MM.1S (cell line): ENCODE measurements around the gene HSPB7.

ENCODE experiments used
- DNase-seq: peaks from one replicate; pipeline ENCODE4 v3.0.0-alpha.2; 2015
- H2AFZ ChIP-seq: fragments of 300-600 bp; sonication (generic); 2 replicates; pipeline ENCODE4 v1.6.0; 2016; ENCODE audit warnings: antibody characterized with exemption, low read length
- H3F3A ChIP-seq: fragments of 300-600 bp; sonication (generic); 2 replicates; pipeline ENCODE4 v1.6.1; 2016; ENCODE audit warnings: mild to moderate bottlenecking, antibody characterized with exemption, low read length, moderate library complexity, mixed read lengths; ENCODE audit not compliant: insufficient read depth
- H3K27ac ChIP-seq: fragments of 300-600 bp; sonication (generic); 2 replicates; pipeline ENCODE4 v1.5.1; 2016; ENCODE audit warnings: mild to moderate bottlenecking, low read length
- H3K27me3 ChIP-seq: fragments of 300-600 bp; sonication (generic); replicated peaks from 2 replicates; pipeline ENCODE4 v1.6.0; 2016; ENCODE audit warnings: low read length; ENCODE audit not compliant: insufficient read depth
- H3K36me3 ChIP-seq: fragments of 300-600 bp; sonication (generic); replicated peaks from 2 replicates; pipeline ENCODE4 v1.6.1; 2016; ENCODE audit warnings: mild to moderate bottlenecking, low read length, mixed read lengths; ENCODE audit not compliant: insufficient read depth
- H3K4me1 ChIP-seq: fragments of 300-600 bp; sonication (generic); 2 replicates; pipeline ENCODE4 v1.6.1; 2016; ENCODE audit warnings: low read length, mixed read lengths
- H3K4me2 ChIP-seq: fragments of 300-600 bp; sonication (generic); 2 replicates; pipeline ENCODE4 v1.6.0; 2016; ENCODE audit warnings: low read depth, low read length
- H3K4me3 ChIP-seq: fragments of 300-600 bp; sonication (generic); 2 replicates; pipeline ENCODE4 v1.5.1; 2016; ENCODE audit warnings: low read length, mixed read lengths
- H3K79me2 ChIP-seq: fragments of 300-600 bp; sonication (generic); 2 replicates; pipeline ENCODE4 v1.6.1; 2016; ENCODE audit warnings: mixed run types, low read length, mixed read lengths
- H3K9ac ChIP-seq: fragments of 300-600 bp; sonication (generic); 2 replicates; pipeline ENCODE4 v1.6.1; 2016; ENCODE audit warnings: low read length, mixed read lengths
- H3K9me2 ChIP-seq: fragments of 300-600 bp; sonication (generic); replicated peaks from 2 replicates; pipeline ENCODE4 v1.6.1; 2016; ENCODE audit warnings: mild to moderate bottlenecking, low read length, mixed read lengths; ENCODE audit not compliant: insufficient read depth
- H3K9me3 ChIP-seq: fragments of 300-600 bp; sonication (generic); replicated peaks from 2 replicates; pipeline ENCODE4 v1.6.1; 2016; ENCODE audit warnings: mild to moderate bottlenecking, low read length, mixed read lengths; ENCODE audit not compliant: insufficient read depth
- H4K20me1 ChIP-seq: fragments of 300-600 bp; sonication (generic); 2 replicates; pipeline ENCODE4 v1.6.1; 2016; ENCODE audit warnings: mild to moderate bottlenecking, low read length, moderate library complexity, mixed read lengths; ENCODE audit not compliant: insufficient read depth
- CTCF ChIP-seq: fragments of 300-600 bp; sonication (generic); IDR thresholded peaks from 2 replicates; pipeline ENCODE4 v1.5.1; 2016; ENCODE audit warnings: antibody characterized with exemption, low read length, mixed read lengths
- EZH2 ChIP-seq: fragments of 300-600 bp; sonication (generic); optimal IDR thresholded peaks from 2 replicates; pipeline ENCODE3; 2017; ENCODE audit warnings: low read depth, mild to moderate bottlenecking, antibody characterized with exemption, low read length, mixed read lengths
- EZH2phosphoT487 ChIP-seq: fragments of 300-600 bp; sonication (generic); IDR thresholded peaks from 2 replicates; pipeline ENCODE4 v1.6.1; 2018; ENCODE audit warnings: antibody characterized with exemption, low read length

Gene HSPB7

GRCh38 chr1:16020325-16020724 is 2.5 kb upstream of the HSPB7 start:
- H3K4me3 ChIP-seq, result no peak overlapping the region
- no peaks in the 10 kb centered on the region for H3K4me1 ChIP-seq
- H4K20me1 ChIP-seq, result no peaks in the 10 kb centered on the region
- no peaks in the 10 kb centered on the region for H3K9me2 ChIP-seq
- H3K36me3 ChIP-seq, result no peaks in the 10 kb centered on the region
- H3K79me2 ChIP-seq, result no peaks in the 10 kb centered on the region
- H3K4me2 ChIP-seq, result no peak overlapping the region
- H2AFZ ChIP-seq, result no peak overlapping the region
- TF ChIP-seq EZH2 (no peak), EZH2phosphoT487 (no peak), CTCF (no peak)
- H3K27ac ChIP-seq, result no peak overlapping the region
- H3K27me3 ChIP-seq, result peaks cover 79% of the 10 kb centered on the region
- no peak overlapping the region for H3K9ac ChIP-seq
- H3F3A ChIP-seq, result no peaks in the 10 kb centered on the region
- DNase-seq, result no peak
- H3K9me3 ChIP-seq, result no peaks in the 10 kb centered on the region

GRCh38 chr1:16019644-16020277 is 1.9 kb upstream of the HSPB7 start:
- Histone ChIP-seq H3K36me3 (no peaks in the 10 kb centered on the region), H3K27me3 (peaks cover 74% of the 10 kb centered on the region), H2AFZ (no peak overlapping the region), H3K4me2 (no peak overlapping the region), H4K20me1 (no peaks in the 10 kb centered on the region), H3K4me3 (no peak overlapping the region), H3K9me2 (no peaks in the 10 kb centered on the region), H3K27ac (no peak overlapping the region), H3K9me3 (no peaks in the 10 kb centered on the region), H3F3A (no peaks in the 10 kb centered on the region), H3K4me1 (no peaks in the 10 kb centered on the region), H3K79me2 (no peaks in the 10 kb centered on the region), H3K9ac (no peak overlapping the region)
- TF ChIP-seq EZH2phosphoT487, result no peak
- no peak for TF ChIP-seq EZH2
- no peak for TF ChIP-seq CTCF
- no peak for DNase-seq

GRCh38 chr1:16018749-16019643 is 1.2 kb upstream of the HSPB7 start:
- Histone ChIP-seq H3K4me3 (no peak overlapping the region), H3K27me3 (peaks cover 74% of the 10 kb centered on the region), H2AFZ (no peak overlapping the region), H3K9ac (no peak overlapping the region), H3K36me3 (no peaks in the 10 kb centered on the region), H3K9me2 (no peaks in the 10 kb centered on the region), H3K4me2 (no peak overlapping the region), H3K4me1 (no peaks in the 10 kb centered on the region), H3K9me3 (no peaks in the 10 kb centered on the region), H3F3A (no peaks in the 10 kb centered on the region), H4K20me1 (no peaks in the 10 kb centered on the region), H3K27ac (no peak overlapping the region), H3K79me2 (no peaks in the 10 kb centered on the region)
- TF ChIP-seq CTCF (no peak), EZH2 (no peak), EZH2phosphoT487 (no peak)
- DNase-seq, result no peak
